Adrenal gland (tissue), 12 donors: Measurements from ENCODE around the gene GLIPR2. TPM values are rescaled to one million over a fixed set of nuclear protein-coding genes. Genes with fewer than 3 reads are reported as not detected.
"Not testable (repeated sequence)": the region's sequence is repeated elsewhere in the genome, so short reads cannot be mapped to it uniquely, and the experiment has no call there.

Source experiments
- DNase-seq, 7 donors: peaks; one replicate each; pipeline ENCODE4 v3.0.0-alpha.2; 2019 to 2020
- H3K27ac ChIP-seq, 5 donors: fragments of 200-600 bp; sonication (generic) in 4 of 5; 1 replicate in 3 of 5; 2 replicates in 2 of 5; pipeline versions ENCODE4 v1.5.1 to v1.8.0; 2016 to 2020; ENCODE audit warnings: mild to moderate bottlenecking in 1 of 5
- H3K27me3 ChIP-seq: fragments of 200-600 bp; 2 replicates; pipeline ENCODE4 v1.8.0; 2021
- H3K36me3 ChIP-seq, 2 donors: fragments of 200-600 bp; replicated peaks in 1 of 2; 1 replicate in 1 of 2; 2 replicates in 1 of 2; pipeline versions ENCODE4 v1.5.1 to v1.8.0; 2018 to 2022
- H3K4me1 ChIP-seq, 2 donors: fragments of 200-600 bp; replicated peaks in 1 of 2; 1 replicate in 1 of 2; 2 replicates in 1 of 2; pipeline versions ENCODE4 v1.5.1 to v1.8.0; 2018 to 2021
- H3K4me3 ChIP-seq, 4 donors: fragments of 200-600 bp; sonication (generic) in 3 of 4; one replicate each; pipeline ENCODE4 v1.5.1; 2016 to 2018
- H3K9me3 ChIP-seq, 3 donors: fragments of 200-600 bp; sonication (generic) in 1 of 3; replicated peaks in 1 of 3; 1 replicate in 2 of 3; 2 replicates in 1 of 3; pipeline versions ENCODE4 v1.5.1 to v1.8.0; 2016 to 2021
- POLR2A ChIP-seq, 2 donors: fragments of 450-650 bp; IDR thresholded peaks; one replicate each; pipeline ENCODE4 v1.6.1; 2017; ENCODE audit warnings: antibody characterized with exemption in 2 of 2, mild to moderate bottlenecking in 2 of 2, moderate library complexity in 1 of 2
- WGBS, 4 donors: extraction: QIAGEN DNeasy Blood & Tissue Kit in 2 of 4; methylation state at CpG; one replicate each; pipeline versions ENCODE4 v1.1.5 to v1.1.7; 2013 to 2017; 5-methylcytosine and 5-hydroxymethylcytosine counted together
- intact Hi-C, 2 donors: fragments of 100-400 bp; cut with DNase I; formaldehyde crosslinking; loops; one replicate each; pipeline versions ENCODE4 v1.14.1 to v1.15.0; 2022 to 2023
- polyA plus RNA-seq, 3 donors: library from polyadenylated mRNA; stranded (reverse); fragments of 200-250 nt in 2 of 3; fragments of 350-450 nt in 1 of 3; fragmentation: Illumina TruSeq in 1 of 3; extraction: RNeasy Lipid Tissue Mini Kit (QIAGEN cat#74804) in 1 of 3; gene quantifications; one replicate each; pipeline ENCODE4 v1.2.3, GENCODE V29; 2013 to 2014
- total RNA-seq, 9 donors: library from RNA; depleted of rRNA in 4 of 9; stranded (reverse); fragments of >200 nt in 4 of 9; fragments of 120-200 nt in 1 of 9; fragmentation: NEBNext Ultra II Directional in 1 of 9; extraction: Animal tissue kit (Norgen Biotek cat#: 25700) in 1 of 9; gene quantifications; one replicate each; pipeline versions ENCODE4 v1.1.0 to v1.2.4, GENCODE V29; 2013 to 2023
- TF ChIP-seq, protein P1 (sequence below), 6 experiments: fragments of 450-650 bp in 4 of 6; fragments of 200-600 bp in 2 of 6; sonication (generic) in 1 of 6; IDR thresholded peaks; 1 replicate in 5 of 6; 2 replicates in 1 of 6; pipeline versions ENCODE4 v1.5.1 to v1.8.0; 2016 to 2021; ENCODE audit warnings: antibody characterized with exemption in 6 of 6, mild to moderate bottlenecking in 2 of 6, moderate library complexity in 1 of 6
- donor health status: healthy with polysubstance abuse.
- donor health status: Bipolar disorder and iron deficiency.
- donor health status: DM: yes; HTN: yes; CAD: no.
- donor health status: DM: no; HTN: no; CAD: no.
- donor health status: DM: no; HTN: no; CAD: no.
- donor health status: DM: yes; HTN: yes; CAD: no.

Gene GLIPR2
- total and polyA plus RNA-seq, 12 donors = 16.1 to 56.3 (median 33.5) TPM

- Histone ChIP-seq H3K27me3 (no peaks in the 10 kb centered on the region), H3K4me1 (peaks cover 0 to 20% of the 10 kb centered on the region in 2 donors), H3K4me3 (no peak overlapping the region), H3K9me3 (no peaks in the 10 kb centered on the region), H3K27ac (no peak overlapping the region), H3K36me3 (no peaks in the 10 kb centered on the region)
- intact Hi-C loops = no loop called here
- no peak for DNase-seq
- WGBS, 4 donors = 95 to 100% (median 98%) methylated on average over 6 of the region's 6 CpGs
- TF ChIP-seq, protein P1, sequence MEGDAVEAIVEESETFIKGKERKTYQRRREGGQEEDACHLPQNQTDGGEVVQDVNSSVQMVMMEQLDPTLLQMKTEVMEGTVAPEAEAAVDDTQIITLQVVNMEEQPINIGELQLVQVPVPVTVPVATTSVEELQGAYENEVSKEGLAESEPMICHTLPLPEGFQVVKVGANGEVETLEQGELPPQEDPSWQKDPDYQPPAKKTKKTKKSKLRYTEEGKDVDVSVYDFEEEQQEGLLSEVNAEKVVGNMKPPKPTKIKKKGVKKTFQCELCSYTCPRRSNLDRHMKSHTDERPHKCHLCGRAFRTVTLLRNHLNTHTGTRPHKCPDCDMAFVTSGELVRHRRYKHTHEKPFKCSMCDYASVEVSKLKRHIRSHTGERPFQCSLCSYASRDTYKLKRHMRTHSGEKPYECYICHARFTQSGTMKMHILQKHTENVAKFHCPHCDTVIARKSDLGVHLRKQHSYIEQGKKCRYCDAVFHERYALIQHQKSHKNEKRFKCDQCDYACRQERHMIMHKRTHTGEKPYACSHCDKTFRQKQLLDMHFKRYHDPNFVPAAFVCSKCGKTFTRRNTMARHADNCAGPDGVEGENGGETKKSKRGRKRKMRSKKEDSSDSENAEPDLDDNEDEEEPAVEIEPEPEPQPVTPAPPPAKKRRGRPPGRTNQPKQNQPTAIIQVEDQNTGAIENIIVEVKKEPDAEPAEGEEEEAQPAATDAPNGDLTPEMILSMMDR (IDR thresholded peaks at IDR 0.05) = no peak
- TF ChIP-seq POLR2A (IDR thresholded peaks at IDR 0.05) = no peak
Measured at GRCh38 chr9:36156116-36156515, 19.6 kb downstream of the GLIPR2 start.

- intact Hi-C loops = no loop called here
- Histone ChIP-seq H3K36me3 (no peaks in the 10 kb centered on the region), H3K27me3 (no peaks in the 10 kb centered on the region), H3K27ac (peak overlapping the region in 2 of 5 donors; percentile 43 to 45), H3K4me3 (no peak overlapping the region), H3K9me3 (no peaks in the 10 kb centered on the region), H3K4me1 (peaks cover 4 to 28% of the 10 kb centered on the region in 2 donors)
- TF ChIP-seq POLR2A (IDR thresholded peaks at IDR 0.05) = no peak
- TF ChIP-seq, protein P1 (IDR thresholded peaks at IDR 0.05) = no peak
- DNase-seq = no peak
- WGBS, 4 donors = 59 to 82% (median 67%) methylated on average over 2 of the region's 2 CpGs
Measured at GRCh38 chr9:36158122-36158521, 21.6 kb downstream of the GLIPR2 start.

DNA sequence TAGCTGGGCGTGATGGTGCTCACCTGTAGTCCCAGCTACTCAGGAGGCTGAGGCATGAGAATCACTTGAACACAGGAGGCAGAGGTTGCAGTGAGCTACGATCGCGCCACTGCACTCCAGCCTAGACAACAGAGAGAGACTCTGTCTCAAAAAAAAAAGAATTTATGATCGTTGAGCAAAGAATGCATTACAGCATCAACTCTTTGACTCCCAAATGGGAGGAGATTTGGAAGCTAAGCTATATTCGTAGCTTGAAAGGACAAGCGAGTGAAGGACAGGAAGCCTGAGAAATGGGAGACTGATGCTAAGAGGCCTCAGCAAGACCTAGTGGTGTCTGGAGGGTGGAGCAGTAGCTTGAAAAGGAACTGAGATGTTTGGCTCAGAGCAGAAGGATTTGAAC, 22.4 kb downstream of the GLIPR2 start:
- TF ChIP-seq POLR2A (IDR thresholded peaks at IDR 0.05) = no peak
- intact Hi-C loops = no loop called here
- no peak overlapping the region for H3K4me3 ChIP-seq
- H3K27ac ChIP-seq = peak overlapping the region in 2 of 5 donors; percentile 8 to 43
- no peak for DNase-seq
- H3K27me3 ChIP-seq = no peaks in the 10 kb centered on the region
- 77 to 90% (median 84%) methylated on average over 7 of the region's 7 CpGs for WGBS, 4 donors
- H3K4me1 ChIP-seq = peaks cover 11 to 36% of the 10 kb centered on the region in 2 donors
- no peaks in the 10 kb centered on the region for H3K9me3 ChIP-seq
- H3K36me3 ChIP-seq = no peaks in the 10 kb centered on the region

DNA sequence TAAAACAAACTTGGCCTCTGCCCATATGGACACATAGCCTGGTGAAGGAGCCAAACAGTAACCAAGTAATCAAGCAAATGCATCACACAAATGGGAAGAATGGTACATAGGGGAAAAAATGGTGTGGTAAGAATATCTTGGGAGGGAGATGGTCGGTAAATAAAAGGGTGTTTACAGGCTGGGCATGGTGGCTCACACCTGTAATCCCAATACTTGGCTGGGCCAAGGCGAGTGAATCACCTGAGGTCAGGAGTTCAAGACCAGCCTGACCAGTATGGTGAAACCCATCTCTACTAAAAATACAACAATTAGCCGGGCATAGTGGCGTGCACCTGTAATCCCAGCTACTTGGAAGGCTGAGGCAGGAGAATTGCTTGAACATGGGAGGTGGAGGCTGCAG, 23.0 kb downstream of the GLIPR2 start:
- not testable (repeated sequence) for H3K27me3 ChIP-seq
- 89 to 98% (median 93%) methylated on average over 4 of the region's 4 CpGs for WGBS, 4 donors
- H3K27ac ChIP-seq = peak overlapping the region in 1 of 5 donors; percentile 43

GRCh38 chr9:36160126-36160525, 23.6 kb downstream of the GLIPR2 start:
- intact Hi-C loops = loop anchor here in 1 of 2 donors (10.0 kb wide), 1 partner anchor 135 kb away; no protein-coding TSS in a partner anchor
- WGBS, 4 donors = 78 to 90% (median 82%) methylated on average over 11 of the region's 11 CpGs
- not testable (repeated sequence) for H3K36me3 ChIP-seq, H3K9me3 ChIP-seq, H3K4me3 ChIP-seq, DNase-seq, H3K27me3 ChIP-seq, H3K27ac ChIP-seq
- H3K4me1 ChIP-seq = peaks cover 11 to 29% of the 10 kb centered on the region in 2 donors

More for the DNA sequence above, 23.0 kb downstream of the GLIPR2 start:
- H3K4me1 ChIP-seq = peaks cover 11 to 35% of the 10 kb centered on the region in 2 donors
- H3K4me3 ChIP-seq, H3K9me3 ChIP-seq, intact Hi-C loops, DNase-seq, H3K36me3 ChIP-seq: not testable (repeated sequence)

DNA sequence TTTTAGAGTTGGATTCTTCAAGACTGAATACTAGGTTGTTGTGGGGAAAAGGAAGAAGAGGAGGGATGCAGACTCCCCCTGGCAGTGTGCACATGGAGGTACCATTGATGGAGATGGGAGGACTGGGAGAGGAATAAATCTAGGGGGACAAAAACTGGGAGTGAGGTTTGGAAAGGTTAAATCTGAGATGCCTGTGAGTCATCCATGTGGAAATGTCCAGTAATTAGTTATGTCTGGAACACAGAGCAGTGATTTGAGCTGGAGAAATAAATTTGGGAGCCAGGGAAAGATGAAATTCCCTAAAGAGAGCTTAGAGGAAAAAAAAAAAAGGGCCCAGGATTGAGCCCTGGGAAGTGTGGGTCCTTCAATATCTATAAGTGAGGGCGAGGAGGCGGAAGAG, 24.7 kb downstream of the GLIPR2 start:
- TF ChIP-seq, protein P1 (IDR thresholded peaks at IDR 0.05) = no peak
- no peak for TF ChIP-seq POLR2A (IDR thresholded peaks at IDR 0.05)
- Histone ChIP-seq H3K4me1 (peaks cover 11 to 28% of the 10 kb centered on the region in 2 donors), H3K27me3 (no peaks in the 10 kb centered on the region), H3K4me3 (no peak overlapping the region), H3K36me3 (no peaks in the 10 kb centered on the region), H3K27ac (peak overlapping the region in 4 of 5 donors; percentile 1 to 90 (median 28)), H3K9me3 (no peaks in the 10 kb centered on the region)
- intact Hi-C loops = loop anchor here in 1 of 2 donors (10.0 kb wide), 1 partner anchor 136 kb away; no protein-coding TSS in a partner anchor
- DNase-seq = no peak
- 73 to 85% (median 76%) methylated on average over 2 of the region's 2 CpGs for WGBS, 4 donors
